Measurements from ENCODE around the gene RPP40.

The RPP40 gene

DNA sequence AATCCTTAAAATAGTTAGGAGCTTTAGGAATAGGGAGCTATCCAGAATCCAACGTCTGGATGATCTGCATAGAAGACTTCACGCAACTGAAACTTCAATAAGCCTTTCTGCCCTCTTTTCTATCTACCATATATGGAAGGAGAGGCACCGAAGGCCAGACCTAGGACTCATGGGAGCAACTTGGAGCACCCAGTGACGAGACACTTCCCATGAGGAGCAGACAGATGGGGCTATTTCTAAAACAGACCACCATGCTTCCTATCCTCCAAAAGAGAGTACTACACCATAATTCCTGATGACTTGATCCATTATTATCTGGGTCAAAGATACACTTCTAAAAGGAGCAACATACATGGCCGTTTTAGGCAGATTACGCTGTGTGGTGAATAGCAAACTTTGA lies 6.0 kb downstream of the RPP40 start:
- no peak for DNase-seq (ENCODE audit: extremely low spot score)
- CTCF ChIA-PET, result no interaction called here
- TF ChIP-seq TARDBP (IDR thresholded peaks at IDR 0.05) (no peak), FOXA1 (IDR thresholded peaks at IDR 0.05) (no peak), ARNT (IDR thresholded peaks at IDR 0.05) (no peak), LEF1 (IDR thresholded peaks at IDR 0.05; ENCODE audit: borderline replicate concordance) (no peak), HDGF (IDR thresholded peaks at IDR 0.05; ENCODE audit: borderline replicate concordance) (no peak)
- TF ChIP-seq, protein P1, sequence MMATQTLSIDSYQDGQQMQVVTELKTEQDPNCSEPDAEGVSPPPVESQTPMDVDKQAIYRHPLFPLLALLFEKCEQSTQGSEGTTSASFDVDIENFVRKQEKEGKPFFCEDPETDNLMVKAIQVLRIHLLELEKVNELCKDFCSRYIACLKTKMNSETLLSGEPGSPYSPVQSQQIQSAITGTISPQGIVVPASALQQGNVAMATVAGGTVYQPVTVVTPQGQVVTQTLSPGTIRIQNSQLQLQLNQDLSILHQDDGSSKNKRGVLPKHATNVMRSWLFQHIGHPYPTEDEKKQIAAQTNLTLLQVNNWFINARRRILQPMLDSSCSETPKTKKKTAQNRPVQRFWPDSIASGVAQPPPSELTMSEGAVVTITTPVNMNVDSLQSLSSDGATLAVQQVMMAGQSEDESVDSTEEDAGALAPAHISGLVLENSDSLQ (IDR thresholded peaks at IDR 0.05), result no peak
- POLR2A ChIA-PET, result no interaction called here

DNA sequence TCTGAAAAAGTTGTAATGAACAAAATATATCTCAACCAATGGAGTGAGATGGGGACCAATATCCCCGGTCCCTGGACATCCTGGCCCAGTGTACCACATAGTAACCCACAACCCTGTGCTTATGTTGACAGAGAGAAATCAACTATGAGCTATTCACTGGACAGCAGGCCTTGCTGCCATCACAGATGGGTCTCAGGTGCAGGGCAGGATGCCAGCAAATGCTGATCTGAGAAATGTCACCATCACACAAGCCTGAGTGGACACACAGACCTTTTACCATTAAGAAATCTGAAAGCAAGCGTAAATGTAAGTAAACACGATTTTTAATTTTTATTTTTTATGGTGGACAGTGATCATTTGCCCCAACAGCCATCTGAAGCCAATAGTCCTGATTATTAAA lies 9.1 kb downstream of the RPP40 start:
- DNase-seq (ENCODE audit: extremely low spot score), result no peak
- TF ChIP-seq BHLHE40 (IDR thresholded peaks at IDR 0.05; ENCODE audit: borderline replicate concordance), result no peak
- TF ChIP-seq ARNT (IDR thresholded peaks at IDR 0.05), result no peak
- no peak for TF ChIP-seq FOXA1 (IDR thresholded peaks at IDR 0.05)
- no peak for TF ChIP-seq ZNF384 (IDR thresholded peaks at IDR 0.05)
- TF ChIP-seq SP1 (IDR thresholded peaks at IDR 0.05), result no peak
- TF ChIP-seq NFRKB (IDR thresholded peaks at IDR 0.05), result no peak
- TF ChIP-seq LEF1 (IDR thresholded peaks at IDR 0.05; ENCODE audit: borderline replicate concordance), result no peak
- POLR2A ChIA-PET, result no interaction called here
- CTCF ChIA-PET, result no interaction called here

DNA sequence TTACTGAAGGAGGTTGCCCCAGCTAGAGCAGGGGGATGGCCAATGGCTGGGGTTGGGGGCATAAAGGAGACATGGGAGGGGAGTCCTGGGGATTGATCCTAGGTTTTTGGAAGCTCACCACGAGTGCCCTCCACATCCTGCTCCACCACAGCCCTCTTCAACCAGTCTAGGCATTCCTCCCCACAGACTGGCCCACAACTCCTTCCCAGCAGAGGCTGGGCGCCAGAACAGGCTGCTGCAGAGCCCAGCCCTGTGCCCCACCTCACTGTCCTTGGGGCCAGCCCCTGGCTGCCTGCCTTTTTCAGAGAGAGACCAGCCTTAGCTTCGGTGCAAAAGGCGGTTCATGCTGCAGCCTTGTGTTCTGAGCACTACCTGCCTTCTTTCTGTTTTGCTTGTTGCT lies 16.4 kb downstream of the RPP40 start:
- no peak for TF ChIP-seq TARDBP (IDR thresholded peaks at IDR 0.05)
- DNase-seq (ENCODE audit: extremely low spot score), result no peak
- CTCF ChIA-PET, result no interaction called here
- POLR2A ChIA-PET, result no interaction called here

DNA sequence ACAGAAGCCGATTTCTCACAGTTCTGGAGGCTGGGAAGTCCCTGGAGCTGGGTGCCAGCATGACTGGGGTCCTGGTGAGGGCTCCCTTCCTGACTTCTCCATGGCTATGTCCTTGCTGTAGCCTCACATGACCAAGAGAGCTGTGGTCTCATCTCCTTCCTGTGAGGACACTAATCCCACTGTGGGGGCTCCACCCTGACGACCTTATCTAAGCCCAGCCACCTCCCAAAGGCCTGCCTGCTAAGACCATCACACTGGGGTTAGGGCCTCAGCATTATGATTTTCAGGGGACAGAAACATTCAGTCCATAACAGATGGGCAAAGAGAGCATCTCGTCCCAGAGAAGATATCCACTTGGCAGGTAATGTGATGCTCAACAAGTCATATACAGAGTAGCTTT lies 16.8 kb downstream of the RPP40 start:
- POLR2A ChIA-PET, result no interaction called here
- no peak for DNase-seq (ENCODE audit: extremely low spot score)
- TF ChIP-seq NFRKB (IDR thresholded peaks at IDR 0.05) (no peak), FOXK2 (IDR thresholded peaks at IDR 0.05) (no peak), FOXM1 (IDR thresholded peaks at IDR 0.05; ENCODE audit: borderline replicate concordance) (no peak), ELF4 (IDR thresholded peaks at IDR 0.05) (no peak), CTBP1 (IDR thresholded peaks at IDR 0.05; ENCODE audit: borderline replicate concordance) (no peak), LEF1 (IDR thresholded peaks at IDR 0.05; ENCODE audit: borderline replicate concordance) (no peak)
- CTCF ChIA-PET, result no interaction called here

DNA sequence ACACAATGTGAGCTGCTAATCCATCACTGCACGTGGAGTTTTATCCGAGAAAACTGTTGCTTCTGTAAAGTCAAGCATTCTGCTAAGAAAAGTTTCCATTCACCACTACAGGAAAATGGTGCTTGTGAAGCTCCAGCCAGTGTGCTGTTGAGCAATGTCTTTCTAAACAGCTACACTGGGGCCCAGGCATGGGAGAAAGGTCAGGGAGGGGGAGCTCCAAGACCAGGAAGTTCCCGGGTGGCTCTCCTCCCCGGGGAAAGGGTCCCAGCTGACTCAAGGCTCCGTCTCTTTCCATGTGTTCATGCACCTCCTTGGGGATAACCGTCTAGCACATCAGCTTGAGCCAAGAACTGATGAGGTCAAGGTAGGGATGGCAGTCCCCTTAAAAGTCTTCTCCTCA lies 20.5 kb downstream of the RPP40 start:
- ChIA-PET POLR2A (interaction anchor here (1.7 kb wide), 1 partner anchor 9 kb away, joined by 4 read pairs; no protein-coding TSS in a partner anchor), CTCF (no interaction called here)
- TF ChIP-seq FOXA1 (IDR thresholded peaks at IDR 0.05) (no peak), TARDBP (IDR thresholded peaks at IDR 0.05) (no peak), ZNF384 (IDR thresholded peaks at IDR 0.05) (no peak), BHLHE40 (IDR thresholded peaks at IDR 0.05; ENCODE audit: borderline replicate concordance) (no peak), FOXM1 (IDR thresholded peaks at IDR 0.05; ENCODE audit: borderline replicate concordance) (no peak), FOXK2 (IDR thresholded peaks at IDR 0.05) (no peak), NFRKB (IDR thresholded peaks at IDR 0.05) (no peak), CTBP1 (IDR thresholded peaks at IDR 0.05; ENCODE audit: borderline replicate concordance) (no peak)
- DNase-seq (ENCODE audit: extremely low spot score), result no peak

DNA sequence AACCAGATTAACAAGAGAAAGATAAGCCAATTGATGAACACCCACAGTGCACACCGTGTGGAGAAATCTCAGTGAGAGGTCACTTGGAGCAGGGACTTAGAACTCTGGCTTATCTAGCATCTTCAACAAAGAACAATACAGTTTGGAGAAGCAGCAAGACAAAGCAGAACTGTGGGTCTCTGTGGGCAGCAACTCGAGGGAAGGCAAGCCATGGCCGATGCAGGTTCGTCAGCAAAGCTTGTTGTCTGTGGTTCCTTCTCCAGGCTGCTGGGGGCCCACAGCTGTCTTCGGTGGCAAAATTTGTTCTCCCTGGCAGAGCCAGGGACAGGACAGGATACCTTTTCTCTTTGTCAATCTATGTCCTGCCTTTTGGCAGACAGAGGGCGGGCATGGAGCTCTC lies 22.1 kb downstream of the RPP40 start:
- ChIA-PET POLR2A (interaction anchor here (1.7 kb wide), 1 partner anchor 8 kb away, joined by 4 read pairs; no protein-coding TSS in a partner anchor), CTCF (no interaction called here)
- no peak for DNase-seq (ENCODE audit: extremely low spot score)
- TF ChIP-seq FOXA1 (IDR thresholded peaks at IDR 0.05) (no peak), L3MBTL2 (conservative IDR thresholded peaks at IDR 0.05) (no peak), FOXM1 (IDR thresholded peaks at IDR 0.05; ENCODE audit: borderline replicate concordance) (no peak), FOXK2 (IDR thresholded peaks at IDR 0.05) (no peak), NFRKB (IDR thresholded peaks at IDR 0.05) (no peak), SP1 (IDR thresholded peaks at IDR 0.05) (no peak)

DNA sequence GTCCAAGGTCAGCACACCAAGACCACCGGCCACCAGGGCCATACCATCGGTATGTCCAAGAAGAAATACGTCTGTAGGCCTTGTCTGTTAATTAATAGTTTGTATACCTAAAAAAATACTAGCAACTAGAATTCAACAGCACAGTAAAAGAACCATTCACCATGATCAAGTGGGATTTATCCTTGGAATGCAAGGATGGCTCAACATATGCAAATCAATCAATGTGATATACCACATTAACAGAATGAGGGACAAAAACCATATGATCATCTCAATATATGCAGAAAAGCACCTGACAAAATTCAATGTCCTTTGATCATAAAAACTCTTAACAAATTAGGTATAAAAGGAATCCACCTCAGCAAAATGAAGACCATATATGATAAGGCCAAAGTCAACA lies 24.4 kb downstream of the RPP40 start:
- CTCF ChIA-PET, result no interaction called here
- POLR2A ChIA-PET, result no interaction called here
- TF ChIP-seq ARNT (IDR thresholded peaks at IDR 0.05), result no peak
- no peak for TF ChIP-seq HDGF (IDR thresholded peaks at IDR 0.05; ENCODE audit: borderline replicate concordance)
- no peak for TF ChIP-seq L3MBTL2 (conservative IDR thresholded peaks at IDR 0.05)
- TF ChIP-seq CTBP1 (IDR thresholded peaks at IDR 0.05; ENCODE audit: borderline replicate concordance), result no peak
- TF ChIP-seq FOXM1 (IDR thresholded peaks at IDR 0.05; ENCODE audit: borderline replicate concordance), result no peak
- no peak for TF ChIP-seq BHLHE40 (IDR thresholded peaks at IDR 0.05; ENCODE audit: borderline replicate concordance)
- TF ChIP-seq SP1 (IDR thresholded peaks at IDR 0.05), result no peak
- TF ChIP-seq LEF1 (IDR thresholded peaks at IDR 0.05; ENCODE audit: borderline replicate concordance), result no peak
- TF ChIP-seq ELF4 (IDR thresholded peaks at IDR 0.05), result no peak
- no peak for TF ChIP-seq TARDBP (IDR thresholded peaks at IDR 0.05)
- TF ChIP-seq, protein P1 (IDR thresholded peaks at IDR 0.05), result no peak
- TF ChIP-seq FOXK2 (IDR thresholded peaks at IDR 0.05), result no peak
- TF ChIP-seq ZNF384 (IDR thresholded peaks at IDR 0.05), result no peak
- no peak for TF ChIP-seq FOXA1 (IDR thresholded peaks at IDR 0.05)
- no peak for TF ChIP-seq NFRKB (IDR thresholded peaks at IDR 0.05)
- TF ChIP-seq SUZ12 (IDR thresholded peaks at IDR 0.05), result no peak
- no peak for DNase-seq (ENCODE audit: extremely low spot score)

DNA sequence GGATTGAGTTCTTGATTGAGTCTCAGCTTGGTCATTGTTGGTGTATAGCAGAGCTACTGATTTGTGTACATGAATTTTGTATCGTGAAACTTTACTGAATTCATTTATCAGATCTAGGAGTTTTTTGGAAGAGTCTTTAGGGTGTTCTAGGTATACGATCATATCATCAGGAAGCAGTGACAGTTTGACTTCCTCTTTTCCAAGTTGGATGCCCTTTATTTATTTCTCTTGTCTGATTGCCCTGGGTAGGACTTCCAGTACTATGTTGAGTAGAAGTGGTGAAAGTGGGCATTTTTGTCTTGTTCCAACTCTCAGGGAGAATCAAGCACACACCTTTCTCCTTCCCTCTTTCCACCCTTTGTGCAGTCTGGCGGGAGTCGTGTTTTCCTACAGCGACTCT lies 26.4 kb downstream of the RPP40 start:
- TF ChIP-seq FOXK2 (IDR thresholded peaks at IDR 0.05), result no peak
- TF ChIP-seq FOXM1 (IDR thresholded peaks at IDR 0.05; ENCODE audit: borderline replicate concordance), result no peak
- TF ChIP-seq SUZ12 (IDR thresholded peaks at IDR 0.05), result no peak
- no peak for TF ChIP-seq NFRKB (IDR thresholded peaks at IDR 0.05)
- no peak for TF ChIP-seq SP1 (IDR thresholded peaks at IDR 0.05)
- no peak for TF ChIP-seq LEF1 (IDR thresholded peaks at IDR 0.05; ENCODE audit: borderline replicate concordance)
- TF ChIP-seq ZNF384 (IDR thresholded peaks at IDR 0.05), result no peak
- no peak for TF ChIP-seq FOXA1 (IDR thresholded peaks at IDR 0.05)
- TF ChIP-seq ARNT (IDR thresholded peaks at IDR 0.05), result no peak
- no peak for TF ChIP-seq ELF4 (IDR thresholded peaks at IDR 0.05)
- CTCF ChIA-PET, result no interaction called here

More for the DNA sequence above, 26.4 kb downstream of the RPP40 start:
- no peak for DNase-seq (ENCODE audit: extremely low spot score)
- POLR2A ChIA-PET, result no interaction called here

Data from HEK293T (cell line).